Esophagus squamous epithelium (tissue), 4 donors: ENCODE data around the gene MIPOL1.

Experiments used
- CTCF ChIP-seq, 6 experiments: fragments of 450-650 bp in 4 of 6; fragments of 200-600 bp in 2 of 6; sonication (generic) in 2 of 6; IDR thresholded peaks; one replicate each; pipeline ENCODE4 v1.5.1; 2016 to 2019; ENCODE audit warnings: antibody characterized with exemption in 6 of 6, mild to moderate bottlenecking in 4 of 6, moderate library complexity in 4 of 6
- POLR2A ChIP-seq, 4 donors: fragments of 450-650 bp; IDR thresholded peaks; one replicate each; pipeline ENCODE4 v1.6.1; 2017; ENCODE audit warnings: antibody characterized with exemption in 4 of 4, mild to moderate bottlenecking in 4 of 4, moderate library complexity in 3 of 4

GRCh38 chr14:37340353-37340752 is 142.6 kb downstream of the MIPOL1 start:
- TF ChIP-seq POLR2A (IDR thresholded peaks at IDR 0.05): no peak
- TF ChIP-seq CTCF (IDR thresholded peaks at IDR 0.05): peak in 2 of 6 experiments; percentile 13 to 18
